Transverse colon (tissue), 4 donors: ENCODE data around the gene RPLP2.
A peak's percentile ranks its signal among the peaks of the same experiment; 100 is the strongest.

Experiments
- POLR2A ChIP-seq: fragments of 450-650 bp; IDR thresholded peaks from one replicate; pipeline ENCODE4 v1.6.1; 2016; ENCODE audit warnings: antibody characterized with exemption, mild to moderate bottlenecking, moderate library complexity
- POLR2AphosphoS5 ChIP-seq, 3 donors: sonication (generic); formaldehyde crosslinking; IDR thresholded peaks; one replicate each; pipeline ENCODE4 v1.6.1; 2016; ENCODE audit warnings: antibody characterized with exemption in 3 of 3
- TF ChIP-seq, protein P1 (sequence below), 5 experiments: fragments of 200-600 bp in 3 of 5; fragments of 450-650 bp in 2 of 5; sonication (generic) in 3 of 5; IDR thresholded peaks; 1 replicate in 2 of 5; 2 replicates in 3 of 5; pipeline ENCODE4 v1.5.1; 2016 to 2017; ENCODE audit warnings: antibody characterized with exemption in 5 of 5, inconsistent platforms in 3 of 5, mild to moderate bottlenecking in 2 of 5, moderate library complexity in 1 of 5

DNA sequence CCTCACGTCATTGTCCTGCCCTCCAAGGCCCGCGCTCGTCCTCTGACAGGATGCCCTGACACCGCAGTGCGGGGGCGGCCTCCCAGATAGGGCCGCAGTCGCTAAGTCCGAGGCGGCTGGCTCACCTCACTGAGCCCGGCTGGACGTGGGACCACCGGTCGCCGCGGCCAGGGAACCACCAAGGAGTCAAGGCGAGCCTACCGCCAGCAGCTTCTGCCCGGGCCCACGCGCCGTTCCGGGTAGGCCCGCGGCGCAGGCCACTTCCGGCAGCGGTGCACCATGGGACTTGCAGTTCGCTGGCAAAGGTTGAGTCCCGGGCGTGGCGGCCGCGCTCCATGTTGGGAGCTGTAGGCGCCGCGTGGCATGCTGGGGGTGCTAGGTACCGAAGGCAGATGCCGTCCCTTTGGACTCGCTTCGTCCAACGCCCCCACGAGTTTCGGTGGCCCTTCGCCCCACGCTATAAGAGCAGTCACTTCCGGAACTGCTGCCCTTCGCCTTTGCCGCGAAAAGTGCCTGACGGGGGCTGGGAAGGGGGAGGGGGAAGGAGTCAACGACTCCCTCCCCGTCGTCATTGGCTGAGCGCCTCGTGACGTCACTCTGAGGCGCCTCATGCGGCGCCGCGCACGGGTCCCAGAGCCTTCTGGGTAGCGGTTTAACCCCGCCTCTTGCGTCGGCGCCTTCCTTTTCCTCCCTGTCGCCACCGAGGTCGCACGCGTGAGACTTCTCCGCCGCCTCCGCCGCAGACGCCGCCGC lies at the start of gene RPLP2:
- TF ChIP-seq, protein P1, sequence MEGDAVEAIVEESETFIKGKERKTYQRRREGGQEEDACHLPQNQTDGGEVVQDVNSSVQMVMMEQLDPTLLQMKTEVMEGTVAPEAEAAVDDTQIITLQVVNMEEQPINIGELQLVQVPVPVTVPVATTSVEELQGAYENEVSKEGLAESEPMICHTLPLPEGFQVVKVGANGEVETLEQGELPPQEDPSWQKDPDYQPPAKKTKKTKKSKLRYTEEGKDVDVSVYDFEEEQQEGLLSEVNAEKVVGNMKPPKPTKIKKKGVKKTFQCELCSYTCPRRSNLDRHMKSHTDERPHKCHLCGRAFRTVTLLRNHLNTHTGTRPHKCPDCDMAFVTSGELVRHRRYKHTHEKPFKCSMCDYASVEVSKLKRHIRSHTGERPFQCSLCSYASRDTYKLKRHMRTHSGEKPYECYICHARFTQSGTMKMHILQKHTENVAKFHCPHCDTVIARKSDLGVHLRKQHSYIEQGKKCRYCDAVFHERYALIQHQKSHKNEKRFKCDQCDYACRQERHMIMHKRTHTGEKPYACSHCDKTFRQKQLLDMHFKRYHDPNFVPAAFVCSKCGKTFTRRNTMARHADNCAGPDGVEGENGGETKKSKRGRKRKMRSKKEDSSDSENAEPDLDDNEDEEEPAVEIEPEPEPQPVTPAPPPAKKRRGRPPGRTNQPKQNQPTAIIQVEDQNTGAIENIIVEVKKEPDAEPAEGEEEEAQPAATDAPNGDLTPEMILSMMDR (IDR thresholded peaks at IDR 0.05) = no peak
- TF ChIP-seq POLR2A (peak; percentile 90), POLR2AphosphoS5 (IDR thresholded peaks at IDR 0.05) (peak; percentile 96 to 99 (median 97))
